GM12878 (cell line): ENCODE measurements around the gene CBR3. TPM values are rescaled to one million over a fixed set of nuclear protein-coding genes. Genes with fewer than 3 reads are reported as not detected.

Source experiments
- ATAC-seq: fragments of 200-7000 bp; cut with Tn5 transposase; 3 replicates; pipeline ENCODE4 v1.9.1; 2020; ENCODE audit warnings: mild to moderate bottlenecking, moderate library complexity
- BruUV-seq: library from RNA; stranded (reverse); fragments of 400-500 nt; replicated peaks from 2 replicates; lab custom pipeline; 2021; lab: Mats Ljungman, UMichigan
- CTCF ChIA-PET: fragments of 300-600 bp; sonication (Branson Sonifier 250); formaldehyde crosslinking; extraction: SDS; loops from one replicate; lab custom pipeline; 2021; ENCODE audit warnings: inconsistent platforms; lab: Yijun Ruan, JAX
- POLR2A ChIA-PET: fragments of 350-600 bp; formaldehyde crosslinking; extraction: SDS; loops from one replicate; lab custom pipeline; 2021; ENCODE audit warnings: inconsistent platforms; lab: Charles Lee
- RAD21 ChIA-PET: fragments of 300-600 bp; sonication (Branson Sonifier 250); formaldehyde crosslinking; loops from one replicate; lab custom pipeline; 2023; ENCODE audit warnings: antibody characterized with exemption; ENCODE audit not compliant: unreplicated experiment; lab: Charles Lee
- SMC1A ChIA-PET: fragments of 300-600 bp; sonication (Branson Sonifier 250); formaldehyde crosslinking; loops from one replicate; lab custom pipeline; 2023; ENCODE audit not compliant: unreplicated experiment, uncharacterized antibody; lab: Charles Lee
- DNase-seq: peaks from one replicate; pipeline ENCODE4 v3.0.0-alpha.2; 2011; ENCODE audit warnings: low read depth, low spot score
- FAIRE-seq: peaks from 3 replicates; lab custom pipeline; 2011; peaks lifted over from hg19 to GRCh38; lab: Jason Lieb, UNC
- H2AFZ ChIP-seq: 2 replicates; pipeline ENCODE4 v1.6.0; 2011; ENCODE audit warnings: low read depth, low read length, control low read depth; ENCODE audit not compliant: control insufficient read depth
- H3K27ac ChIP-seq: 2 replicates; pipeline ENCODE4 v1.5.1; 2011; ENCODE audit warnings: control low read depth; ENCODE audit not compliant: control insufficient read depth, insufficient read depth
- H3K27me3 ChIP-seq, 2 experiments: replicated peaks in 1 of 2; 2 replicates each; pipeline versions ENCODE4 v1.6.0 to v1.6.1; 2011; ENCODE audit warnings: low read length in 1 of 2; ENCODE audit not compliant: control insufficient read depth in 2 of 2, insufficient read depth in 2 of 2
- H3K36me3 ChIP-seq, 2 experiments: 2 replicates each; pipeline ENCODE4 v1.5.1; 2011; ENCODE audit warnings: low read length in 1 of 2; ENCODE audit not compliant: control insufficient read depth in 2 of 2, insufficient read depth in 2 of 2
- H3K4me1 ChIP-seq: 2 replicates; pipeline ENCODE4 v1.6.1; 2011; ENCODE audit warnings: mild to moderate bottlenecking, low read length, moderate library complexity, mixed read lengths; ENCODE audit not compliant: control insufficient read depth, insufficient read depth
- H3K4me2 ChIP-seq: 2 replicates; pipeline ENCODE4 v1.6.0; 2011; ENCODE audit warnings: control low read depth; ENCODE audit not compliant: control insufficient read depth, insufficient read depth
- H3K4me3 ChIP-seq: fragments of 200-600 bp; sonication (generic); 2 replicates; pipeline ENCODE4 v1.5.1; 2016
- H3K79me2 ChIP-seq: 2 replicates; pipeline ENCODE4 v1.6.0; 2011; ENCODE audit warnings: low read length; ENCODE audit not compliant: control insufficient read depth, insufficient read depth
- H3K9ac ChIP-seq: 2 replicates; pipeline ENCODE4 v1.8.0; 2011; ENCODE audit warnings: low read length, control low read depth, mixed read lengths; ENCODE audit not compliant: control insufficient read depth, insufficient read depth
- H3K9me3 ChIP-seq: replicated peaks from 3 replicates; pipeline ENCODE4 v1.5.1; 2011; ENCODE audit warnings: mild to moderate bottlenecking, low read length; ENCODE audit not compliant: control insufficient read depth, insufficient read depth
- H4K20me1 ChIP-seq: 2 replicates; pipeline ENCODE4 v1.6.0; 2011; ENCODE audit not compliant: control insufficient read depth, insufficient read depth
- BCL11A ChIP-seq: IDR thresholded peaks from 2 replicates; pipeline ENCODE4 v1.6.1; 2011; ENCODE audit warnings: low read depth, low read length
- EGR1 ChIP-seq, 2 experiments: IDR thresholded peaks; 1 replicate in 1 of 2; 2 replicates in 1 of 2; pipeline ENCODE4 v1.6.1; 2011 to 2012; ENCODE audit warnings: low read depth in 2 of 2, low read length in 2 of 2, borderline replicate concordance in 1 of 2, mild to moderate bottlenecking in 1 of 2, moderate library complexity in 1 of 2
- HCFC1 ChIP-seq: fragments of 150-350 bp; IDR thresholded peaks from 2 replicates; pipeline ENCODE4 v1.6.1; 2014; ENCODE audit warnings: low read length
- POU2F2 ChIP-seq: IDR thresholded peaks from 3 replicates; pipeline ENCODE4 v1.6.1; 2011; ENCODE audit warnings: low read depth, mild to moderate bottlenecking, low read length, borderline replicate concordance
- ZBTB11 ChIP-seq: fragments of 450-650 bp; formaldehyde crosslinking; IDR thresholded peaks from 2 replicates; pipeline ENCODE4 v1.5.0; 2022; ENCODE audit warnings: mild to moderate bottlenecking, missing genetic modification characterization
- ZBTB33 ChIP-seq: fragments of 450-650 bp; IDR thresholded peaks from 2 replicates; pipeline ENCODE4 v1.6.1; 2017; ENCODE audit warnings: mild to moderate bottlenecking
- ZNF592 ChIP-seq: fragments of 450-650 bp; IDR thresholded peaks from 2 replicates; pipeline ENCODE4 v1.6.1; 2017; ENCODE audit warnings: mild to moderate bottlenecking, moderate library complexity
- ZNF687 ChIP-seq: fragments of 450-650 bp; IDR thresholded peaks from 2 replicates; pipeline ENCODE4 v1.6.1; 2017; ENCODE audit warnings: mild to moderate bottlenecking, moderate library complexity
- WGBS: methylation state at CpG from one replicate; pipeline ENCODE4 v1.1.6; 2016; ENCODE audit warnings: low lambda C conversion rate; ENCODE audit not compliant: insufficient replicate concordance, insufficient coverage; ENCODE audit errors: missing lambda C conversion rate; 5-methylcytosine and 5-hydroxymethylcytosine counted together
- in situ Hi-C: fragments of 300-500 bp; cut with MboI; formaldehyde crosslinking; loops from 9 replicates; pipeline ENCODE4 v1.14.3; 2018; ENCODE audit warnings: mixed read lengths
- intact Hi-C: fragments of 100-400 bp; cut with micrococcal nuclease; formaldehyde crosslinking; loops from one replicate; pipeline ENCODE4 v1.14.2; 2022; ENCODE audit not compliant: unreplicated experiment
- polyA plus RNA-seq, 11 experiments: library from polyadenylated mRNA; depleted of rRNA in 4 of 11; unstranded in 6 of 11; stranded (reverse) in 5 of 11; fragments of >200 nt; fragmentation: Nextera tagmentation in 4 of 11; fragmentation: Illumina TruSeq in 1 of 11; extraction: Ambion mirVana in 4 of 11; extraction: Trizol in 1 of 11; gene quantifications; 1 replicate in 1 of 11; 2 replicates in 10 of 11; pipeline versions ENCODE4 v1.2.1 to v1.2.3, GENCODE V29; 2011 to 2016; ENCODE audit warnings: inconsistent platforms in 2 of 11, missing spikeins in 2 of 11, low read depth in 1 of 11
- total RNA-seq, 4 experiments: library from RNA; depleted of rRNA in 3 of 4; stranded (reverse); fragments of >200 nt in 3 of 4; fragmentation: Illumina TruSeq in 1 of 4; extraction: Trizol in 1 of 4; gene quantifications; 2 replicates each; pipeline versions ENCODE4 v1.2.1 to v1.2.3, GENCODE V29; 2013 to 2021

The CBR3 gene
- total and polyA plus RNA-seq, 10 of the 15 experiments (the other 5 are each of a cell fraction or from before 2014, with no cell fraction given): 0.48 to 17.2 (median 11.2) TPM

GRCh38 chr21:36132696-36133095 is 2.2 kb upstream of the CBR3 start:
- ATAC-seq: no peak
- in situ Hi-C loops: no loop called here
- SMC1A ChIA-PET: no interaction called here
- Histone ChIP-seq H3K9me3 (no peaks in the 10 kb centered on the region; the same call in 2 of the 3 replicates), H2AFZ (no peak overlapping the region), H3K36me3 (no peaks in the 10 kb centered on the region), H3K4me3 (no peak overlapping the region), H3K27ac (no peak overlapping the region), H3K9ac (no peak overlapping the region), H3K4me2 (no peak overlapping the region), H3K27me3 (peaks cover 1 to 7% of the 10 kb centered on the region in 2 experiments; a peak in 3 of 4 replicates), H3K79me2 (no peaks in the 10 kb centered on the region), H4K20me1 (no peaks in the 10 kb centered on the region), H3K4me1 (peaks cover 15% of the 10 kb centered on the region)
- DNase-seq: no peak
- no peak for FAIRE-seq
- BruUV-seq: no TSS peak
- WGBS: 82% methylated on average over 8 of the region's 8 CpGs
- CTCF ChIA-PET: no interaction called here
- RAD21 ChIA-PET: no interaction called here
- POLR2A ChIA-PET: interaction anchor here (0.7 kb wide), 1 partner anchor 78 kb away, joined by 3 read pairs; no protein-coding TSS in a partner anchor
- intact Hi-C loops: no loop called here
- TF ChIP-seq ZNF687 (no peak), HCFC1 (no peak), ZBTB33 (no peak), BCL11A (no peak), ZBTB11 (CRISPR knock-in tag) (no peak), POU2F2 (no peak), EGR1 (IDR thresholded peaks at IDR 0.05; ENCODE audit: borderline replicate concordance in 1 of 2, low read depth in 2 of 2, low read length in 2 of 2) (no peak), ZNF592 (no peak)
